Endometrium (tissue), 2 donors: ENCODE measurements around the gene RBPJ.
"Not testable (repeated sequence)": the region's sequence is repeated elsewhere in the genome, so short reads cannot be mapped to it uniquely, and the experiment has no call there.

Experiments
- FAIRE-seq: peaks from 2 replicates; lab custom pipeline; 2012; peaks lifted over from hg19 to GRCh38; lab: Jason Lieb, UNC
- donor health status: control.
- donor health status: control.

RBPJ gene

GRCh38 chr4:26342328-26343037 lies 21.7 kb downstream of the RBPJ start:
- no peak for FAIRE-seq

GRCh38 chr4:26343038-26343398 lies 22.2 kb downstream of the RBPJ start:
- FAIRE-seq: peak; percentile 48

GRCh38 chr4:26344901-26345564 lies 24.2 kb downstream of the RBPJ start:
- FAIRE-seq: no peak

GRCh38 chr4:26345565-26345938 lies 24.7 kb downstream of the RBPJ start:
- FAIRE-seq: no peak

GRCh38 chr4:26346203-26346620 lies 25.4 kb downstream of the RBPJ start:
- no peak for FAIRE-seq

DNA sequence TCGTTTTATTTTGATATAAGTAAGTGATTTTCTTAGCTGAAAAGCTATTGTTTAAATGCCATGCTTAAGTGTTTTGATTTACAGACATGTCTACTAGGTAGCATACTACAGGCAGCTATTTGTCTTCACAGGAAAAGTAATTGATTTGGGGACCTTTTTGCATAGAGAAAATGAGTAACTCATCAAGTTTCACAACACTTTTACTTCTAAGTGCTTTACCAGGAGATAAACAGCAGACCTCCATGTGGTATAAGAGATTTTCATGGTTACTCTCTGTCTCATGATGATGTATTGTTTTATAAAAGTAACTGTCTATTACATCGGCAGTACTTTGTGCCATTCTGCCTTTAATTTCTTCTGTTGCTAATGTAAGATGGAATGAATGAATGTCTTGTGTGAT lies 28.7 kb downstream of the RBPJ start:
- FAIRE-seq: no peak

GRCh38 chr4:26351685-26352084 lies 30.9 kb downstream of the RBPJ start:
- FAIRE-seq: no peak

DNA sequence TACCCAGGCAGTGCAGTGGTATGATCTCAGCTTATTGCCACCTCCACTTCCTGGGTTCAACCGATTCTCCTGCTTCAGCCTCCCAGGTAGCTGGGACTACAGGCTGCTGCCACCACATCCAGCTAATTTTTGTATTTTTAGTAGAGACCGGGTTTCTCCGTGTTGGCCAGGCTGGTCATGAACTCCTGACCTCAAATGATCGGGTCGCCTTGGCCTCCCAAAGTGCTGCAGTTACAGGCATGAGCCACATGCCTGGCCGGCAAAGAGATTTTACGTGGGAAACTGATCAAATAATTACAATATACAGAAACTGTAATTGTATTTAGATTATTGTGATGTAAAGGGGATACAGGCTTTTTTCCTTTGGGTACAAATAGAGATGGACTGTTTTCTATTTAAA lies 33.7 kb downstream of the RBPJ start:
- FAIRE-seq: no peak

DNA sequence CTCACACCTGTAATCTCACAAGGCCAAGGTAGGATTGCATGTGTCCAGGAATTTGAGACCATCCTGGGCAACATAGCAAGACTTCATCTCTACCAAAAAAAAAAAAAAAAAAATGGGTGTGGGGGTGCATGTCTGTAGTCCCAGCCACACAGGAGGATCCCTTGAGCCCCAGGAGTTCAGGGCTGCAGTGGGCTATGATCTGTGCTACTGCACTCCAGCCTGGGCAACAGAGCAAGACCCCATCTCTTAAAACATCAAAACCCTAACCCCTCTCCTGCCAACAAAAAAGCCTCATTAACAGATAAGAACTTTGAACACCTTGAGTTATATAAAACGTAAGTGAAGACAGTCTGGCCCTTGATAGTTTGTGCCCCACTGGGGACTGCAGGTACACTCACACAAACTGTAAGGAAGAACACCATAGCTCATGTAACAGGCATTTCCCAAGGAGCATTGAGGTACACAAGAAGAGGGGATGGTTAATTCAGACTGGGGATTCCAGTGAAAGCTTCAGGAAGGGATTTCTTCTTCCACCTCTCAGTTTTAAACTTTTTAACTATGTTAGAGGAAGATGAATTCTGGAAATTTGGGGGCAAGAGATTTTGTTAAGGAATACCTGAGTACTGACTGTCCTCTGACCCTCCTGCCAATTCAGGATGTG lies 34.7 kb downstream of the RBPJ start:
- FAIRE-seq: no peak

GRCh38 chr4:26356081-26356501 lies 35.3 kb downstream of the RBPJ start:
- FAIRE-seq: no peak

DNA sequence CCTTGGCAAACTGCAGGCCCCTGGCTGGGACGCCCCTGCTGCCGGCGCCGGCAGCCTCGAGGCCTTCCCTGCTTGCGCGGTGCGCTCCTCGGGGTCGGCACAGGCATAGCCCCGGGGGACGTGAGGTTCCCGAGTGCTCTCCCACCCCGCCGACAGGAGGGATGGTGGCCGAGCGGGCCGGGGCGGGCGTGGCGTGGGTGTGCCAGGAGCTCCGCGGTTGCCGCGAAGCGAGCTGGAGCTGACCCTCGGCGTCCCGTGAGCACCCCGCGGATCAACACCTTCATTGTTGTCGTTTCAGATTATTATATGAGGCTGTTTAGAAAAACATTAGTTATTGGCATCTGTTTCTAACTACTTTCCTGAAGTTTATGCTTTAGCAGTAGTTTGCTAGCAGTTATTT lies 38.7 kb downstream of the RBPJ start:
- not testable (repeated sequence) for FAIRE-seq

- FAIRE-seq: no peak
These were observed 39.5 kb downstream of the RBPJ start for GRCh38 chr4:26360273-26360672.

GRCh38 chr4:26360864-26361263 lies 40.0 kb downstream of the RBPJ start:
- no peak for FAIRE-seq

DNA sequence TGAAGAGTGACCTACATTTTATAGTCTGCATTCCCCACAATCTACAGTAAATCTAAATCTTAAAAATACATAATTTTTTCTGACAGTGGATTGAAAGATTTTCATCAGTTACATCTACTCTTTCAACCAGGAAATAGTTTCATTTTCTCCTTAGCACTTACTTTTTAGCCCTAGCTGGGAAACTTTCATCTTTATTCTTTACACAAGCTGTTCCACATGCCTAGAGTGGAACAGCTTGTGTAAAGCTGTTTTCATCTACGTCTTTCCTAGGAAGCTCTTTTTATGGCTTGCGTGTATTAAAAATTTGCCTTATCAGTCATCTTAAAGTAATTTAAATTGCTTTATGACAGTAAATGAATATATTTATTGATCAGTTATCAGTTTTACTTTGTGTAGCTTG lies 40.5 kb downstream of the RBPJ start:
- no peak for FAIRE-seq

DNA sequence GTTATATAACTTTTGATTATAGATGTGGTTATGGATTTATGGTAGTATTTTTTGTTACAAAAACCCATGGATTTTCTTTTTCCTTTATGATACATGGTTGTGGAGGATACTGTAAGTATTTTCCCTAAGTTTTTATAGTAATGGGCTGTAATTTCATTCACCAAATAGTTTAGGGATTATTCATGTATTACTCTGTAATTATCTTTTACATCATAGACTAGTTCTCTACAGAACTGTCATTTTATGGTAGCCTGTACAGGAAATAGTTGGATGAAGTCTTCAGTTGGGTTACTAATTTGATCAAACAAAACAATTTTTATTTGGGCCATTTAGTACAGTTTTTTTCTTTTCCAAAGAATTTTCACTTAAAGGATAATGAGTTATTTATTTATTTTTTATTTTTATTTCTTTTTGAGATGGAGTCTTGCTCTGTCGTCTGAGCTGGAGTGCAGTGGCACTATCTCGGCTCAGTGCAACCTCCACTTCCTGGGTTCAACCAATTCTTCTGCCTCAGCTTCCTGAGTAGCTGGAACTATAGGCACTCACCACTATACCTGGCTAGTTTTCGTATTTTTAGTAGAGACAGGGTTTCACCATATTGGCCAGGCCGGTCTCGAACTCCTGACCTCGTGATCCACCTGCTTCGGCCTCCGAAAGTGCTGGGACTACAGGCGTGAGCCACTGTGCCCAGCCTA lies 42.1 kb downstream of the RBPJ start:
- no peak for FAIRE-seq

DNA sequence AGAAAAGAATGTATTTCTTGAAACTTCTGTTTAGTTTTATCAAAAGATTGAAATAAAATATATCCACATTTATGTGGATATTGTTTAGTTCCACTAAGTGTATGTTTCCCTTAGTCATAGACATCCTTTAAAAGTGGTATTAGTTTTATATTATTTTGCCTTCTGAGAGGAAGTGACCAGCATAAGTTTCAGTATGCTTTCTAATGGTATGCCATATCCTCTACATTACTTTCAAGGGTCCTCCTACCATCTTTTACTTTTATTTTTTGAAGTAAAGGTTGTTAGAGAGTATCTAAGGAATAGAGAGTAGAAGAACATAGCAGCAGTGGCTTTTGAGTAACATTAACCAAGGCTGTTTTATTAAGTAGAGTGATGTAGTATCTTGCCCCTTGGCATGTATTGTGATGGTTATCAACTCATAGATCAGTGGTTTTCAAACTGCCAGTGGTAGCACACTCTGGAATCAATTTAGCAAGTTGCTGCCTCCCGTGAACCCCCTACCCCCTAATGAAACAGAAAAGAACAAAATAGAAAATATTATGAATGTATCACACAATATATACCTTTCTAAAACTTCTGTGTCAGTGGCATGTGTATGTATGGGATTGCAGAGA lies 44.8 kb downstream of the RBPJ start:
- no peak for FAIRE-seq

- FAIRE-seq: no peak
These were observed 47.0 kb downstream of the RBPJ start for GRCh38 chr4:26367811-26368210.

DNA sequence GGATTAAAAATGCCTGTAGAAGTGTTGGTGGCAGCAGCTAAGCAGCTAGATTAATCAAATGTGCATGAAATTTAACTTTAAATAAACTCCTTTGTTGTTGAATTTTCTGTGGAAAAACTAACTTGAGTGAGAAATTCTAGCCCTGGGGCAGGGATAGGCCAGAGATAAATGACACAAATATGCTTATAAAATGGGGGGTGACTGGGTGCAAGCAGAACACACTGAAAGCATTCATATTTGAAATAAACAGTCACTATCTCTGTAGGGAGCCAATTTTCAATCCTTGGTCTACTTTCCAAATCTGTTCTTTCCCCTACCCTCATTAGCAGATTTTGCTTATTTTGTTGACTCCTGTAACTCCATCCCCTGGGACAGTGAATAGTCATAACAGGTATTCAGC lies 47.9 kb downstream of the RBPJ start:
- FAIRE-seq: no peak

DNA sequence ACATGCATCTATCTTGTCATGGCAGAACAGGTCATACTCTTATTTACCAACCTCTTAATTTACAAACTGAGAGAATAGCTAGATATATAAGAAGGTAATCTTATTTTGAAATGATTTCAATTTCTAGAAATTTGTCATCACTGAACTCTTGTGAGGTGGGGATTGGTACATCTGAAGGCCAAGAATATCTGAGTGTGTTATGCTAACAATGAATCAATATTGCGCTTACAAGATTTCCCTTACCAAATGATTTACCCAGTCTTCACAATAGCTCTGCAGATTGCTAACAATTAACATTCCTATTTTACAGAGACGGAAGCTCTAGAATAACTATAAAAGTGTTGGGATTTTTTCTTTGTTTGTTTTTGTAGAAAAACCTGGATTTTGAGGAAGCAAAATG lies 48.3 kb downstream of the RBPJ start:
- FAIRE-seq: peak; percentile 39

DNA sequence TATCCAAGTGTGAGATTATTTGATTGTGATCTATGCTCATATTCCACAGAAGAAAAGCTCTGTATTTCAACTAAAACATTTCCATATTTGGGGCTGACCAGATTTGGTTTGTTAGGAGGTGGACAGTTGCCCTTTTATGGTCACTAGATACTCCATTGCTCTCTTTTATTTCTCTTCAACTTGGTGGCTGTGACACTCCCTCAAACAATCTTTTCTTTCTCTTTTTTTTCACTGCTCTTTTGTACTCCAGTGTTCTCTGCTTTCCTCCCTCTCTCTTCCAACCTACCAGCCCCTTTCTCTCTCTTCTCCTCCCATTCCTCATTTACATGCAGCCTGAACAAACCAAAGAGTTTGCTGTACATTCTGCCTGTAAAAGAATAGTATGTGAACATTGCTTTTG lies 48.8 kb downstream of the RBPJ start:
- FAIRE-seq: no peak

- FAIRE-seq: no peak
These were observed 51.3 kb downstream of the RBPJ start for GRCh38 chr4:26372076-26372475.

- FAIRE-seq: peak; percentile 68
These were observed 51.8 kb downstream of the RBPJ start for GRCh38 chr4:26372525-26373172.
